ENCODE results near the gene BATF.

DNA sequence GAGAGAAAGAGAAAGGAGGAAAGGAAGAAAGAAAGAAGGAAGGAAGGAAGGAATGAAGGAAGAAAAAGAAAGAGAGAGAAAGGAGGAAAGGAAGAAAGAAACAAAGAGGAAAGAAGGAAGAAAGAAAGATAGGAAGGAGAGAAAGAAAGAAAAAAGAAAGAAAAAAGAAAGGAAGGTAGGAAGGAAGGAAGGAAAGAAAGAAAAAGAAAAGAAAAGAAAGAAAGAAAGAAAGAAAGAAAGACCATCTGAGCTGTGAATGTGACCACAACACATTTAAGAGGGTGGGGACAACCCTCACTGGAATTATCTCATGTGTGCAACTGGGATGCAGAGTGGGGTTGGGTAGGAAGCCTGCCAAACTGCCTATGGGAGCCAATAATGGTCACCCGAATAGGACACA, 36.0 kb upstream of the BATF start:
- TF ChIP-seq CTCF (IDR thresholded peaks at IDR 0.05; ENCODE audit: poor library complexity), result no peak
- TF ChIP-seq EZH2 (IDR thresholded peaks at IDR 0.05; ENCODE audit: borderline replicate concordance), result no peak
- TF ChIP-seq EZH2phosphoT487 (IDR thresholded peaks at IDR 0.05; ENCODE audit: low read depth, severe bottlenecking, unreplicated experiment), result no peak
